Measurements from ENCODE around the gene CBLC.

CBLC gene

DNA sequence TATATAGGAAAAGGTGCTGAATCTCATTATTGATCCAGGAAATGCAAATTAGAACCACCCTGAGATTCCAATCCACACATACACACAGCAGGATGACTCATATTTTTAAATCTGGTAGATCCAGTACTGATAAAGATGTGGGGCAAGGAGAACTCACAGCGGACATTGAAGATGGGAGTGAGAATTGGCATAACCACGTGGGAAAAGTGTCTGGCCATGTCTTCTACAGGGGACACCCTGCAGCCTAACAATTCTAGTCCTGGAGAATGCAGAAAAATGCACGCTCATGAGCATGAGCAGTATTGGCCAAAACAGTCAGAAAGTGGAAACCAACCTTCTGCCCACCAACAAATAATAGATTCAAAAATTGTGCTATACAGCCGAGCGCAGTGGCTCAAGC lies 42.7 kb upstream of the CBLC start:
- TF ChIP-seq, protein P1, sequence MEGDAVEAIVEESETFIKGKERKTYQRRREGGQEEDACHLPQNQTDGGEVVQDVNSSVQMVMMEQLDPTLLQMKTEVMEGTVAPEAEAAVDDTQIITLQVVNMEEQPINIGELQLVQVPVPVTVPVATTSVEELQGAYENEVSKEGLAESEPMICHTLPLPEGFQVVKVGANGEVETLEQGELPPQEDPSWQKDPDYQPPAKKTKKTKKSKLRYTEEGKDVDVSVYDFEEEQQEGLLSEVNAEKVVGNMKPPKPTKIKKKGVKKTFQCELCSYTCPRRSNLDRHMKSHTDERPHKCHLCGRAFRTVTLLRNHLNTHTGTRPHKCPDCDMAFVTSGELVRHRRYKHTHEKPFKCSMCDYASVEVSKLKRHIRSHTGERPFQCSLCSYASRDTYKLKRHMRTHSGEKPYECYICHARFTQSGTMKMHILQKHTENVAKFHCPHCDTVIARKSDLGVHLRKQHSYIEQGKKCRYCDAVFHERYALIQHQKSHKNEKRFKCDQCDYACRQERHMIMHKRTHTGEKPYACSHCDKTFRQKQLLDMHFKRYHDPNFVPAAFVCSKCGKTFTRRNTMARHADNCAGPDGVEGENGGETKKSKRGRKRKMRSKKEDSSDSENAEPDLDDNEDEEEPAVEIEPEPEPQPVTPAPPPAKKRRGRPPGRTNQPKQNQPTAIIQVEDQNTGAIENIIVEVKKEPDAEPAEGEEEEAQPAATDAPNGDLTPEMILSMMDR (IDR thresholded peaks at IDR 0.05): no peak

- TF ChIP-seq, protein P1 (IDR thresholded peaks at IDR 0.05): no peak
Observed at GRCh38 chr19:44737238-44738071, 40.2 kb upstream of the CBLC start.

GRCh38 chr19:44738136-44738535 lies 39.6 kb upstream of the CBLC start:
- TF ChIP-seq, protein P1 (IDR thresholded peaks at IDR 0.05): no peak

DNA sequence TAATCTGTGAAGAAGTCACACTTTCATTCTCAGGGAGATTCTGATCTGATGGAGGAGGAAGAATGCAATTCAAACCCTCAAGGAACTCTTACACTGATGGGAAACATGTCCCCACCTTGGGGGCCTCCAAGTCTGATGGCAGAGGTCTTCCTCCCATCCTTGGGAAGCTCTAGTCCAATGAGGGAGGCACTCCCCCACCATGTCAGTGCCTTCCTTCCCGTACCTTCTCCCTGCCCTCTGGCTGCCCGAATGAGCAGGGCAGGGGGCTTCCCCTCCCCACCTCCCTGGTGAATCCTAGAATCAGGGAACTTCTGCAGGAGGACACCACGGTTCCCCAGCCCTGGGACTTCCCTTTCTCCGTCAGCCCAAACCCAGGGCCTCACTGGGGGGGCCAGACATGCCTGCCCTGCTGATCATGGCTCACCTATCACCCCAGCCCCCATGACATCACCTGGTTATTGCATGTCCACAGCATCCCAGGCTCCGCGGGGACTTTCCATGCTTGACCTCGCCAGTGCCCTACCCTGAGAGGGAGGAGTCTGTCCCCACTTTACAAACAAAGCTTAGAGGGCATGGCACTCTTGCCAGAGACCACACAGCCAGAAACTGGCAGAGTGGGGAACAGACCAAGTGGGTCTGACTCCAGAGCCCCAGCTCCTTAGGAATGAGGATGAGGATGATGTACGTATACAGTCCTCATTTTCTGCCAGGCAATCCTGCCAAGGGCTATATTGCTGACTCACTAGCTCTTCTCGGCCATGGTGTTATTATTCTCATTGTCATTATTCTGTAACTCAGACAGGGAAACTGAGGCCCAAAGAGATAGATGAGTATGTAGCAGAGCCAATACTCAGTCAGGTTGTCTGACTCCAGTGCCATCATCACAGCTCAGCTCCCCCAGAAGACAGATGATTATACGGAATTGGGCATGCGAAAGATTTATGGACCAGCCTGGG lies 38.8 kb upstream of the CBLC start:
- TF ChIP-seq, protein P1 (IDR thresholded peaks at IDR 0.05): no peak

DNA sequence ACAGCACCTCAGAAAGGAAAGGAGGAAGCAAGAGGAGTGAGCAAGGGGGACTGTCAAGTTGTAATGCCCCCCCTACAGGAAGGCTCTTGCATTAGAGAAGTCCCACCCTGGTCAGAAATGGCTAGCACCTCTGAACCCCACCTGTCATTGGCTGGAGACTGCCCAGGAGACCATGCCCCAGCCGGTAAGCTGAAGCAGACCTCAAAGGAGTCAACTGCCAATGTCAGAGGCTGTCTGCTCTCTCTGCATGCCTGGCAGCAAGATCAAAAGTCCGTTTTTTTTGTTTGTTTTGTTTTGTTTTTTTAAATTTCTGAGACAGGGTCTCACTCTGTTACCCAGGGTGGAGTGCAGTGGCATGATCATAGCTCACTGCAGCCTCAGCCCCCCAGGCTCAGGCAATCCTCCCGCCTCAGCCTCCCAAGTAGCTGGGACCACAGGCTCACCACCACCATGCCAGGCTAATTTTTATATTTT lies 37.3 kb upstream of the CBLC start:
- TF ChIP-seq, protein P1 (IDR thresholded peaks at IDR 0.05): no peak

- TF ChIP-seq, protein P1 (IDR thresholded peaks at IDR 0.05): no peak
Observed at GRCh38 chr19:44741258-44741731, 36.4 kb upstream of the CBLC start.

GRCh38 chr19:44741841-44742329 lies 35.8 kb upstream of the CBLC start:
- TF ChIP-seq, protein P1 (IDR thresholded peaks at IDR 0.05): no peak
